Heart left ventricle (tissue), 16 donors: ENCODE measurements around the gene RRM2. TPM values are rescaled to one million over a fixed set of nuclear protein-coding genes. Genes with fewer than 3 reads are reported as not detected.

Experiments used
- ATAC-seq, 4 donors: fragments of 200-7000 bp; cut with Tn5 transposase; one replicate each; pipeline ENCODE4 v1.9.1; 2020 to 2022; ENCODE audit warnings: moderate library complexity in 4 of 4, mild to moderate bottlenecking in 3 of 4, moderate number of reproducible peaks in 1 of 4
- DNase-seq, 5 donors: peaks; one replicate each; pipeline ENCODE4 v3.0.0-alpha.2; 2020
- H3K27ac ChIP-seq, 12 donors: fragments of 200-600 bp; sonication (generic) in 4 of 12; one replicate each; pipeline versions ENCODE4 v1.5.0 to v1.8.0; 2016 to 2022; ENCODE audit warnings: mild to moderate bottlenecking in 2 of 12
- H3K27me3 ChIP-seq, 9 donors: fragments of 200-600 bp; sonication (generic) in 2 of 9; one replicate each; pipeline versions ENCODE4 v1.5.1 to v1.8.0; 2016 to 2022; ENCODE audit warnings: mild to moderate bottlenecking in 3 of 9
- H3K36me3 ChIP-seq, 9 donors: fragments of 200-600 bp; sonication (generic) in 2 of 9; one replicate each; pipeline versions ENCODE4 v1.5.0 to v1.8.0; 2018 to 2022; ENCODE audit warnings: mild to moderate bottlenecking in 2 of 9
- H3K4me1 ChIP-seq, 12 donors: fragments of 200-600 bp; sonication (generic) in 4 of 12; one replicate each; pipeline versions ENCODE4 v1.5.0 to v1.8.0; 2016 to 2022; ENCODE audit warnings: mild to moderate bottlenecking in 3 of 12
- H3K4me3 ChIP-seq, 12 donors: fragments of 200-600 bp; sonication (generic) in 4 of 12; one replicate each; pipeline versions ENCODE4 v1.5.0 to v1.8.0; 2017 to 2022; ENCODE audit warnings: mild to moderate bottlenecking in 9 of 12, moderate library complexity in 4 of 12
- H3K9me3 ChIP-seq, 12 donors: fragments of 200-600 bp; sonication (generic) in 4 of 12; one replicate each; pipeline versions ENCODE4 v1.5.0 to v1.8.0; 2016 to 2022; ENCODE audit warnings: mild to moderate bottlenecking in 1 of 12
- CTCF ChIP-seq, 12 donors: fragments of 200-600 bp; sonication (generic) in 4 of 12; IDR thresholded peaks; one replicate each; pipeline versions ENCODE4 v1.5.0 to v1.8.0; 2018 to 2022; ENCODE audit warnings: antibody characterized with exemption in 12 of 12, mild to moderate bottlenecking in 5 of 12
- POLR2A ChIP-seq, 2 donors: fragments of 450-650 bp; IDR thresholded peaks; one replicate each; pipeline ENCODE4 v1.6.1; 2017; ENCODE audit warnings: antibody characterized with exemption in 2 of 2, mild to moderate bottlenecking in 2 of 2, moderate library complexity in 2 of 2
- WGBS, 4 donors: extraction: QIAGEN DNeasy Blood & Tissue Kit in 2 of 4; methylation state at CpG; one replicate each; pipeline versions ENCODE4 v1.1.5 to v1.1.7; 2013 to 2018; 5-methylcytosine and 5-hydroxymethylcytosine counted together
- intact Hi-C, 10 donors: fragments of 100-400 bp; cut with DNase I; formaldehyde crosslinking; loops; one replicate each; pipeline versions ENCODE4 v1.11.1 to v1.14.2; 2022
- polyA plus RNA-seq, 2 donors: library from polyadenylated mRNA; stranded (reverse); fragments of 200-250 nt; gene quantifications; one replicate each; pipeline ENCODE4 v1.2.3, GENCODE V29; 2013
- total RNA-seq, 9 donors: library from RNA; depleted of rRNA in 2 of 9; stranded (reverse); fragments of >200 nt in 2 of 9; fragmentation: NEBNext Ultra II Directional in 3 of 9; extraction: Animal tissue kit (Norgen Biotek cat#: 25700) in 3 of 9; gene quantifications; one replicate each; pipeline versions ENCODE4 v1.1.0 to v1.2.4, GENCODE V29; 2016 to 2023
- donor health status: ischemic (EF 13 %, LVEDD 7.1; RV severe dilation, severe dysfunction).
- donor health status: healthy with polysubstance abuse.
- donor health status: DM: no; HTN: yes; CAD: no.
- donor health status: DM: no; HTN: no; CAD: no.
- donor health status: ischemic (EF 25% LVEDD 6.9; RV normal size, moderate dysfunction).
- donor health status: ischemic (EF 25% LVEDD 5.7; RV mildly dilated, moderate dysfunction).
- donor health status: healthy.
- donor health status: DM: yes; HTN: yes; CAD: no.
- donor health status: ischemic (EF 35%, LVEDD 5.7; RV mildly dilated, moderate dysfunction).
- donor health status: nonischemic (EF 11% LVEDD 7.7; RV severe dilation, severe dysfunction).
- donor health status: DM: yes; HTN: yes; CAD: no.
- donor health status: PGD.
- donor health status: ischemic (EF 29% LVEDD 5.4; RV normal size, mild dysfunction).
- donor health status: nonischemic (EF 23%, LVEDD 6.1; RV moderate dilation, normal function).

RRM2 gene
- total and polyA plus RNA-seq, 11 donors = 0.08 to 32.6 (median 1.0) TPM; not detected in 1

GRCh38 chr2:10078704-10079265, 43.8 kb upstream of the RRM2 start:
- peaks cover 0 to 29% (median 15%) of the 10 kb centered on the region in 12 donors for H3K4me1 ChIP-seq
- H3K27ac ChIP-seq = peak overlapping the region in 10 of 12 donors; percentile 35 to 92 (median 87)
- WGBS, 4 donors = 23 to 31% (median 26%) methylated on average over 12 of the region's 12 CpGs
- ATAC-seq (peak; percentile 19 to 72 (median 40)), DNase-seq (no peak)
- H3K27me3 ChIP-seq = peaks cover 0 to 80% (median 14%) of the 10 kb centered on the region in 9 donors
- no peaks in the 10 kb centered on the region for H3K36me3 ChIP-seq
- H3K9me3 ChIP-seq = no peaks in the 10 kb centered on the region
- TF ChIP-seq CTCF (IDR thresholded peaks at IDR 0.05) (no peak), POLR2A (IDR thresholded peaks at IDR 0.05) (no peak)
- intact Hi-C loops = loop anchor here in 1 of 10 donors (10.0 kb wide), 1 partner anchor 586 kb away; no protein-coding TSS in a partner anchor
- peak overlapping the region; percentile 27 to 75 (median 58) for H3K4me3 ChIP-seq

GRCh38 chr2:10079266-10079869, 43.2 kb upstream of the RRM2 start:
- WGBS, 4 donors = 0 to 2% (median 1%) methylated on average over 15 to 53 of the region's 53 CpGs
- peaks cover 0 to 85% (median 14%) of the 10 kb centered on the region in 9 donors for H3K27me3 ChIP-seq
- peak overlapping the region; percentile 27 to 75 (median 58) for H3K4me3 ChIP-seq
- H3K9me3 ChIP-seq = no peaks in the 10 kb centered on the region
- TF ChIP-seq CTCF (IDR thresholded peaks at IDR 0.05) = no peak
- no peak for TF ChIP-seq POLR2A (IDR thresholded peaks at IDR 0.05)
- intact Hi-C loops = loop anchor here in 1 of 10 donors (10.0 kb wide), 1 partner anchor 585 kb away; no protein-coding TSS in a partner anchor
- peak overlapping the region in 11 of 12 donors; percentile 29 to 92 (median 87) for H3K27ac ChIP-seq
- DNase-seq (peak in 2 of 5 donors; percentile 55 to 62), ATAC-seq (peak; percentile 57 to 85 (median 74))
- no peaks in the 10 kb centered on the region for H3K36me3 ChIP-seq
- H3K4me1 ChIP-seq = peaks cover 0 to 29% (median 15%) of the 10 kb centered on the region in 12 donors

- Histone ChIP-seq H3K4me3 (peak within 1 kb of the TSS; percentile 27 to 75 (median 58)), H3K27ac (peak within 1 kb of the TSS in 11 of 12 donors; percentile 29 to 92 (median 87)), H3K4me1 (peaks cover 0 to 29% (median 15%) of the 10 kb centered on the region in 12 donors), H3K27me3 (peaks cover 0 to 88% (median 14%) of the 10 kb centered on the region in 9 donors), H3K36me3 (no peaks in the 10 kb centered on the region), H3K9me3 (no peaks in the 10 kb centered on the region)
- intact Hi-C loops = loop anchor here in 1 of 10 donors (10.0 kb wide), 1 partner anchor 585 kb away; no protein-coding TSS in a partner anchor
- no peak for TF ChIP-seq POLR2A (IDR thresholded peaks at IDR 0.05)
- peak in 6 of 12 donors; percentile 11 to 29 (median 18) for TF ChIP-seq CTCF (IDR thresholded peaks at IDR 0.05)
- 0 to 2% (median 1%) methylated on average over 13 to 98 of the region's 98 CpGs for WGBS, 4 donors
- DNase-seq (peak in 2 of 5 donors; percentile 39 to 42), ATAC-seq (peak in 3 of 4 donors; percentile 8 to 56 (median 39))
Observed at GRCh38 chr2:10079870-10080535, 42.5 kb upstream of the RRM2 start, which contains the start of gene CYS1. Gene CYS1, minus strand, starts transcription at chr2:10080411. Its CDS starts 188 bp downstream, at chr2:10080223.
